HG03442 (cell line): Measurements from ENCODE around the gene KLF13.

ENCODE experiments used
- ATAC-seq: cut with Tn5 transposase; IDR thresholded peaks from one replicate; pipeline ENCODE4 v1.9.1; 2021; ENCODE audit warnings: mild to moderate bottlenecking, moderate library complexity; ENCODE audit not compliant: unreplicated experiment

The KLF13 gene

DNA sequence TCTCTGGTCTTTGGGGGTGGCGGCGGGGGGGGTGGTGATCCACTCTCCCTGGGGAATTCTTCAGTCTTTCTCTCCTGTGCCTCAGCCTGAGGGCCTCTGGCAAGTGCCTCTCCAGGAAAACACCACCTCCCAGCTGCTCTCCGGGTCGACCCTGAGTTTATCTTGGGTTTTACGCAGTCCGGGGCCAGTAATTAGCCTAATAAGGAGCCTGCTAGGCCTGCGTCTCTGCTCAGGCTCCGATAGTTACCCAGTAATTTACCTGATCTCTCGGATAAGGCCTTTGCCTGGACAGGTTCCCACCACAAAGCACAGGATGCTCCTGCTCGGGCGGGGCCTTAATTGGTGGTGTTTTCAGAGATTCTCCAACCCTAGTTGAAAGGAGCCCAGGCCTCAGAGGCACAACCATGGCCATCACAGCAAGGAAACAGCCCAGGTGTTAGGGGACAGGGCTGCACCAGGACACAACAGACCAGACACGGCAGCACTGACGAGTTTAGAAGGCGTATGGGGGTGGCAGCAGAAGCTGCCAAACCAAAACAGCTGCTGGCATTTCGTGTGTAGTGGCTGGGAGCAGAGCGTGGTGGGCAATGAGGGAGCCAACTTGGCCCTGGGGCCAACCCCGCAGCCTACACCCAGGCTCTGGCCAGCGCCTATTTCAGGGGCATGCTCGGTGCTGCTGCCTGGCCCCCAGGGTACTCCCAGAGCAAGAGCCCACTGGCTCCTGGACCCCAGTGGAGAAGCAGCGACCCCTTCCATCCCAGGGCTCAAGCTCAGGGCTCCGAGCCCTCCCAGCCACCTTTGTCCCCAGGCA lies 71.4 kb downstream of the KLF13 start:
- no peak for ATAC-seq

- ATAC-seq: no peak
Observed at GRCh38 chr15:31398677-31399301, 72.2 kb downstream of the KLF13 start.

- ATAC-seq: no peak
Observed at GRCh38 chr15:31399544-31400171, 73.0 kb downstream of the KLF13 start.

DNA sequence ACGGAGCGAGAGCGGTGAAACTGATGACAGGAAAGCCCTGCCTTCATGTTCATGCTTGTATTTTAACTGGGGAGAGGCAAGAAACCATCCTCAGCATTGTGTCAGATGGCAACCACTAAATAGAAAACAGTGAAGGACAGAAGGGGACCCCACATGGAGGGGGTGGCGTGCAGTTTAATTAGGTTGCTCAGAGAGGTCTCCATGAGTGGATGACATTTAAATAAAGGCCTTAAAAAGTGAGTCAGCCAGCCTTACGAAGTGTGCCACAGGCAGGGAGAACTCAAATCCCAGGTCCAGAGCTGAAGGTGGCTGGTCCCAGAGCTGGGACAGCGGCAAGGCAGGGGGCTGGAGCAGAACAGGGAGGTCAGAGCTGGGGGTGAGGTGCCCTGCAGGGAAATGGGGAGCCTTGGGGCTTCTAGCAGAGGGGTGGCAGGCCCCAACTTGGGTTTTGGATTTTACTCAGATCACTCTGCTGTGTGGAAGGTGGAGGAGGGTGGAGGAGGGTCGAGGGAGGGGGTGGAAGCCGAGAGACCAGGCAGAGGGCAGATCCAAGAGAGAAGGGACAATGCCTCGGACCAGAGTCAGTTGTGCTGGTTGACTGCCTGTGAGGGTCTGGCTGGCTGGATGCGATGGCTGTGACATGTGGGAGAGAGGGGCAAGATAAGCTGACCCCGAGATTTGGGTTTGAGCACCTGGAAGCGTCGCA lies 73.7 kb downstream of the KLF13 start:
- no peak for ATAC-seq

DNA sequence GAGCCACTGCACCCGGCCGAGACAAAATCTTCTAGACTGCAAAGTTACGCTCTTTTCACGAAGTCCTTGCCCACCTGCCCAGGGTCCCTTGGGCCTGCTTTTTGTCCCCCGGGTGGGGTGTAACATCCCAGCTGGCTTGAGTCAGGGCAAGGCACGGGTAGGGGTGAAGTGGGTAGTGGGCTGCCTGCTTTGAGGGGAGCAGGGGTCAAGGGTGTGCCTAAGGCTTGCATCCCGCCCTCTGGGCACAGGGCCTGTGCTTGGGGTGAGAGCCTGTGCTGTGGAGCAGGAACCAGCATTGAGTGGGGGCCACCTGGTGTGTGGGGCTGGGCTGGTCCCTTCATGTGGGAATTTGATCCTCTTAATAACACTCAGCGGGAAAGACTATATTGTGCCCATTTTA lies 74.6 kb downstream of the KLF13 start:
- ATAC-seq: no peak

DNA sequence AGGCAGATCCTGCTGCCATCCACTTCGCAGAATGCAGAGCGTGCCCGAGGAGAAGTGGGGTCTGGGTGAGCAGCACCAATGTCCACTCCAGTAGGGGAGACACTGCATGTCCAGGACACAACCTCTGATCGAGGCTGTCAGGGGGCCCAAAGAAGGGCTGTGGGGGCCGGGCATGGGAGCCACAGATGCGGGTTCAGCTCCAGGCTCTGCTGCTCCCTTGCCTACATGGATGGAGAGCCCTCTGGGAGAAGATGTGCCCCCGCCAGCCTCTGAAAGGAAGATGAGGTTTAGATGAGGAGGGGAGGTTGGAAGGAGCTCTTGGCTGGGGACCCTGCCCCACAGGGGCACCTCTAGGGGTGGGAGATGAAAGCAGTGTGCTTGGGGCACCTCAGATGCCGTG lies 75.4 kb downstream of the KLF13 start:
- ATAC-seq: no peak

DNA sequence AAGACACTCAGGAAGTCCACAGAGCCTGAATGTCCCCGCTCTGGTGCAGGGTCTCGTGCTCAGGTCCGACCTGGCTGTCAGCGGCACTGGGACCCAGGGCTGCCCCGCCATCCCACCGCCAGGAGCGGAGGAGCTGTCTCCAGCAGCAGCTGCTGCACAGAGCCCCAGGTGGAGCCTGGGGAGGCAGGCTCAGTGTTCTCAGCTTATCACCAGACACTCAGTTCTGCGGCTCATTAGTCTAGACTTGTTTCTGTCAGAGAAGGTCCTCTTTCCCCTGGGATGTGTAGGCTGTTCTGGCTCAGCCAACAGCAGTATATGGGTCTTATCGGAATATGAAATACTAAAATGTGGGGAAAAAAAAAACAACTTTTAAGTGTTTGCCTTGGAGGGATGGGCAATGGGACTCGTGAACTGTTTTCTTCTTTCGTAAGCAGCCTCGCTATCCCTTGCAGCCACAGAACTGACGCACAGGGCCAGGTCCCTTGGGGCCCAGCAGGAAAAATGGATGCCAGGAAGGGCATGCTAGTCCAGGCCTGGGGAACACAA lies 75.9 kb downstream of the KLF13 start:
- no peak for ATAC-seq

- no peak for ATAC-seq
Observed at GRCh38 chr15:31403096-31403495, 76.5 kb downstream of the KLF13 start.

DNA sequence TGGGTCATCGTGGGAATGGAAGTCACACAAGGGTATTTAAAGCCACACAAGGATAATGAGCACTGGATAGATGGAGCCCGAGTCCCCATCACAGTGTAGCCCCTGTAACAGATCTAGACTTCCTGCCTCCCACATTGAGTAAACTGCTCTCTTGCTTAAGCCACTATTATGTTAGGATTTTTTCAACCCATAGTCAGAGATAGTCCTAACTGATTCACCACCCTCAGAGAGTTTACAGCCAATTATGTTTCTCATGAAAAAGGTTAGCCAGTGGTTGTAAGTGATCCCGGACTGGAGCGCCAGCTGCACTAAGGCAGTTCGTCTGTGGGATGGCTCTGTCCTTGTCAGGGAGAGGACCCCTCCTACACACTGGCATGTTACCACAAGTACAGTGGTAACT lies 77.0 kb downstream of the KLF13 start:
- no peak for ATAC-seq

DNA sequence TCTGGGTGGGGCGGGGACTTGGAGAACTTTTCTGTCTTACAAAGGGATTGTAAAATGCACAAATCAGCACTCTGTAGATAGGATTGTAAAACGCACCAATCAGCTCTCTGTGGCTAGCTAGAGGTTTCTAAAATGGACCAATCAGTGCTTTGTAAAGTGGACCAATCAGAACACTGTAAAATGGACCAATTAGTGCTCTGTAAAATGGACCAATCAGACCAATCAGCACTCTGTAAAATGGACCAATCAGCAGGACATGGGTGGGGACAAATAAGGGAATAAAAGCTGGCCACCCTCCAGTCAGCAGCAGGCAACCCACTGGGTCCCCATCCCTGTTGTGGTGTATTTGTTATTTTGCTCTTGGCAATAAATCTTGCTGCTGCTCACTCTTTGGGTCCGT lies 77.7 kb downstream of the KLF13 start:
- no peak for ATAC-seq

DNA sequence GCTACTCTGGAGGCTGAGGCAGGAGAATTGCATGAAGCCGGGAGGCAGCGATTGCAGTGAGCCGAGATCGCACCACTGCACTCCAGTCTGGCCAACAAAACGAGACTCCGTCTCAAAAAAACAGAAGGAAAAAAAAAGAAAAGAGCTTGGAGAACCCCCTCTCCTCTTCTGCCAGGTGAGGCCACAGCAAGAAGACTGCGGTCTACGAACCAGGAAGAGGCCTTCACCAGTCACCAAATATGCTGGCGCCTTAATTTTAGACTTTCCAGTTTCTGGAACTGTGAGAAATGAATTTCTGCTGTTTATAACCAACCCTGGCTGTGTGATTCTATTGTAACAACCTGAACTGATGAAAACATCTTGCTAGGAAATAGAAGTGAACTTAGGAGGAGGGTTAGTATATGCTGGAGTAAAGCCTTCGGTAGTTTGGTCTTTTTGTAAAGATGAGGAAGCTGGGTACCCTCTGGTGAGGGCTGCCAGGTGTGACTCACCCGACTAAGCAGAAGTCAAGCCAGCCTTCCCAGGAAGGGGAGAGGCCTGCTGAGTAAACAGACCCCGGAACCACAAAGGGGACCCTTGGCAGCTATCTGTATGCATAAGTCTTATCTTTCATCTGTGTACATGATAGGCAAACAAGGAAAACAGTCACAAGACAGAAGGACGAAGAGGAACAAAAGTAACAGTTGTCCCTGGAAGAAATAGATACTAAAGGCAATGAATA lies 78.7 kb downstream of the KLF13 start:
- ATAC-seq: no peak

DNA sequence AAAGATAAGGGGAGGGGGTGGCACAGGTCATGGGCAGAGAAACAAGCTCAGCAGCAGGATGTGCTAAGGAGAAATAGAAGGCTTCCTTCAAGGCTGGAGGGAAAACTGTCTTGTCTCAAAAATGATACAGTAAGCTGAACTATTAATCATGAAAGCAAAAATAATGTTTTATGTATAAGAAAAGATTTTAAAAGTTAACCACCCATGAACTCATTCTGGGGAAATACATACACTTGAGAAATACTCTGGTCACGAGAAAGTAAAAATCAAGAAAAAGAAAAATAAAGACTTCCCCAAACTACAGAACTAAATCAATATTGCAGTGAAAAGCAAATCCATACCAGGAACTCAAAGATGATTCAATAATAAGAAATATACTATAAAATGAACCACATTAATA lies 80.7 kb downstream of the KLF13 start:
- no peak for ATAC-seq

DNA sequence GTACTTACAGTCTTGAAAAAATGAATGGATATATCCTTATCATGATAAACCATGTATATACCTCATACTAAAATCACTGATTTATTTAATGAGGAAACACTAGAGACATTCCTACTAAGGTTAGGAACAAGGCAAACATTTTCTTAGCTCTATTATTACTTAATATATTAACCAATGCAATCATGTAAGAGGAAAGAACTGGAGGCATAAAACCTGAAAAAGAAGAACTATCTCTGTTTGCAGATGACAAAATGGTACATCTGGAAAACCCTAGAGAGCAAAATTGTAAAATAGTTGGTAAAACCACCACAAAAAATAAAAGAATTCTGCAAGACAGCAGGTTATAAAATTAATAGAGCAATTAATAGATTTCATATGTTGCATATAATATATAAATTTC lies 81.2 kb downstream of the KLF13 start:
- ATAC-seq: no peak

- no peak for ATAC-seq
Observed at GRCh38 chr15:31408724-31409123, 82.1 kb downstream of the KLF13 start.

- ATAC-seq: no peak
Observed at GRCh38 chr15:31409171-31409570, 82.5 kb downstream of the KLF13 start.

DNA sequence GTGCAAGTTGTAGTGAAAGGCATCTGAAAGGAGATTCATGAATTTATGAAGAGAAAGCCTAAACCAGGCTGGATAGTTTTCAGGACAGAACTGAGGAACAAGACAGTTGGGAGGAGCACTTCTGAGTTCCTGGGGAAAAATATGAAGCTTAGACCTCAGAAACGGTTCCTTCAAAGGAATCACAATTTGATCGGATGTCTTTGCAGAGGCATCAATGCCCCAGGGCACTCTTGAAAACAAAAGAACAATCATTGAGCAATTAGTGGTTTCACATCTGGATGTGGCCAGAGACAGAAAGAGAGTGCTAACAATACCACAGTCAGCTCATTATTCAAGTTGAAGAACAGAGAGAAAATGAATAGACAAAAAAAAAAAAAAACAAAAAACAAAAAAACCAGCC lies 86.2 kb downstream of the KLF13 start:
- no peak for ATAC-seq

DNA sequence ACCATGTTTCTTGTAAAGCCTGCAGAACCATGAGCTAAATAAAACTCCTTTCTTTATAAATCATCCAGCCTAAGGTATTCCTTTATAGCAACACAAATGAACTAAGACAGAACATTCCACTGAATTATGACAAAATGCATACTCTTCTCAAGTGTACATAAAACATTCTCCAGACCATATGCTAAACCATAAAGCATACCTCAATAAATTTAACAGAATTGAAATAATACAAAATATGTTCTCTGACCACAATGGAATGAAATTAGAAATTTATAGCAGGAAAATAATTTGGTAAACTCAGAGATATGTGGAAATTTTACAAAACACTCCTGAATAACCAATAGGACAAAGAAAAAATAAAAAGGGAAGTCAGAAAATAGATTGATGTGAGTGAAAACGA lies 88.6 kb downstream of the KLF13 start:
- no peak for ATAC-seq

GRCh38 chr15:31419820-31420219 lies 93.2 kb downstream of the KLF13 start:
- ATAC-seq: no peak

DNA sequence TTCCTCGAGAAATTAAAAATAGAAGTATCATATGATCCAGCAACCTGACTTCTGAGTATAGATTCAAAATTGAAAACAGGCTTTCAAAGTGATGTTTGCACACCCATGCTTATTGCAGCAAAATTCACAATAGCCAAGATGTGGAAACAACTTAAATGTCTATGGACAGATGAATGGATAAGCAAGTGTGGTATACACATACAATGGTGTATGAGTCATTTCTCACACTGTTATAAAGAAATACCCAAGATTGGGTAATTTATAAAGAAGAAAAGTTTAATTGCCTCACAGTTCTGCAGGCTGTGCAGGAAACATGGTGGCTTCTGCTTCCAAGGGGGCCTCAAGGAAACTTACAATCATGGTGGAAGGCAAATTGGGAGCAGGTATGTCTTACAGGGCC lies 100.8 kb downstream of the KLF13 start:
- no peak for ATAC-seq
